GM10847 (cell line): ENCODE measurements around the gene VAV1.
A peak's percentile ranks its signal among the peaks of the same experiment; 100 is the strongest.

Experiments used
- POLR2A ChIP-seq: IDR thresholded peaks from 2 replicates; pipeline ENCODE4 v1.6.1; 2011; ENCODE audit not compliant: insufficient read length; ENCODE audit errors: extremely low read depth

VAV1 gene

GRCh38 chr19:6772028-6772865, at the start of gene VAV1:
Gene VAV1, plus strand, starts transcription at chr19:6772708. Its CDS starts 100 bp downstream, at chr19:6772808.
- peak; percentile 84 for TF ChIP-seq POLR2A

- TF ChIP-seq POLR2A, result no peak
Measured at GRCh38 chr19:6723108-6723618, 49.3 kb upstream of the VAV1 start.

GRCh38 chr19:6723738-6724137, 48.8 kb upstream of the VAV1 start:
- TF ChIP-seq POLR2A, result no peak

GRCh38 chr19:6724631-6725492, 47.6 kb upstream of the VAV1 start:
- TF ChIP-seq POLR2A, result no peak

- TF ChIP-seq POLR2A, result no peak
Measured at GRCh38 chr19:6725513-6726231, 46.8 kb upstream of the VAV1 start.

- TF ChIP-seq POLR2A, result no peak
Measured at GRCh38 chr19:6728346-6728745, 44.2 kb upstream of the VAV1 start.

GRCh38 chr19:6729573-6730152, 42.8 kb upstream of the VAV1 start:
- TF ChIP-seq POLR2A, result no peak

- TF ChIP-seq POLR2A, result no peak
Measured at GRCh38 chr19:6730153-6730804, 42.2 kb upstream of the VAV1 start.

GRCh38 chr19:6730941-6731670, 41.4 kb upstream of the VAV1 start:
- TF ChIP-seq POLR2A, result no peak

- TF ChIP-seq POLR2A, result no peak
Measured at GRCh38 chr19:6731822-6732221, 40.7 kb upstream of the VAV1 start.

GRCh38 chr19:6732803-6733337, 39.6 kb upstream of the VAV1 start:
- no peak for TF ChIP-seq POLR2A

- no peak for TF ChIP-seq POLR2A
Measured at GRCh38 chr19:6733338-6734095, 39.0 kb upstream of the VAV1 start.

GRCh38 chr19:6734096-6734696, 38.3 kb upstream of the VAV1 start:
- no peak for TF ChIP-seq POLR2A
